ENCODE data around the gene APLP1. TPM values are rescaled to one million over a fixed set of nuclear protein-coding genes. Genes with fewer than 3 reads are reported as not detected.
A peak's percentile ranks its signal among the peaks of the same experiment; 100 is the strongest.

The APLP1 gene
- total and polyA plus RNA-seq, 4 donors = 0.08 to 0.51 (median 0.16) TPM; not detected in 1

- WGBS = 8% methylated on average over 24 of the region's 24 CpGs
- Histone ChIP-seq H3K9ac (ENCODE audit: low read depth in 1 of 2, low read length in 2 of 2) (no peak overlapping the region), H3K4me3 (ENCODE audit: low read depth in 1 of 3, low read length in 3 of 3) (peak overlapping the region in 1 of 3 donors; percentile 6), H3K4me1 (ENCODE audit: control insufficient read depth in 4 of 4, insufficient read depth in 4 of 4, low read length in 3 of 4) (peaks cover 0 to 4% (median 2%) of the 10 kb centered on the region in 4 donors), H3K27me3 (ENCODE audit: control insufficient read depth in 4 of 4, insufficient read depth in 4 of 4, low read length in 3 of 4) (no peaks in the 10 kb centered on the region), H3K9me3 (ENCODE audit: control insufficient read depth in 4 of 4, low read length in 3 of 4) (no peaks in the 10 kb centered on the region), H3K27ac (ENCODE audit: low read depth in 1 of 2, low read length in 2 of 2) (peak overlapping the region; percentile 66 to 78), H3K36me3 (ENCODE audit: control insufficient read depth in 4 of 4, insufficient read depth in 3 of 4, low read depth in 1 of 4, low read length in 3 of 4) (no peaks in the 10 kb centered on the region)
- peak in 1 of 2 donors; percentile 59 for TF ChIP-seq EGR1 (IDR thresholded peaks at IDR 0.05; ENCODE audit: low read depth in 2 of 2)
- TF ChIP-seq, protein P1, sequence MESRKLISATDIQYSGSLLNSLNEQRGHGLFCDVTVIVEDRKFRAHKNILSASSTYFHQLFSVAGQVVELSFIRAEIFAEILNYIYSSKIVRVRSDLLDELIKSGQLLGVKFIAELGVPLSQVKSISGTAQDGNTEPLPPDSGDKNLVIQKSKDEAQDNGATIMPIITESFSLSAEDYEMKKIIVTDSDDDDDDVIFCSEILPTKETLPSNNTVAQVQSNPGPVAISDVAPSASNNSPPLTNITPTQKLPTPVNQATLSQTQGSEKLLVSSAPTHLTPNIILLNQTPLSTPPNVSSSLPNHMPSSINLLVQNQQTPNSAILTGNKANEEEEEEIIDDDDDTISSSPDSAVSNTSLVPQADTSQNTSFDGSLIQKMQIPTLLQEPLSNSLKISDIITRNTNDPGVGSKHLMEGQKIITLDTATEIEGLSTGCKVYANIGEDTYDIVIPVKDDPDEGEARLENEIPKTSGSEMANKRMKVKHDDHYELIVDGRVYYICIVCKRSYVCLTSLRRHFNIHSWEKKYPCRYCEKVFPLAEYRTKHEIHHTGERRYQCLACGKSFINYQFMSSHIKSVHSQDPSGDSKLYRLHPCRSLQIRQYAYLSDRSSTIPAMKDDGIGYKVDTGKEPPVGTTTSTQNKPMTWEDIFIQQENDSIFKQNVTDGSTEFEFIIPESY (IDR thresholded peaks at IDR 0.05) = no peak
- TF ChIP-seq, protein P2, sequence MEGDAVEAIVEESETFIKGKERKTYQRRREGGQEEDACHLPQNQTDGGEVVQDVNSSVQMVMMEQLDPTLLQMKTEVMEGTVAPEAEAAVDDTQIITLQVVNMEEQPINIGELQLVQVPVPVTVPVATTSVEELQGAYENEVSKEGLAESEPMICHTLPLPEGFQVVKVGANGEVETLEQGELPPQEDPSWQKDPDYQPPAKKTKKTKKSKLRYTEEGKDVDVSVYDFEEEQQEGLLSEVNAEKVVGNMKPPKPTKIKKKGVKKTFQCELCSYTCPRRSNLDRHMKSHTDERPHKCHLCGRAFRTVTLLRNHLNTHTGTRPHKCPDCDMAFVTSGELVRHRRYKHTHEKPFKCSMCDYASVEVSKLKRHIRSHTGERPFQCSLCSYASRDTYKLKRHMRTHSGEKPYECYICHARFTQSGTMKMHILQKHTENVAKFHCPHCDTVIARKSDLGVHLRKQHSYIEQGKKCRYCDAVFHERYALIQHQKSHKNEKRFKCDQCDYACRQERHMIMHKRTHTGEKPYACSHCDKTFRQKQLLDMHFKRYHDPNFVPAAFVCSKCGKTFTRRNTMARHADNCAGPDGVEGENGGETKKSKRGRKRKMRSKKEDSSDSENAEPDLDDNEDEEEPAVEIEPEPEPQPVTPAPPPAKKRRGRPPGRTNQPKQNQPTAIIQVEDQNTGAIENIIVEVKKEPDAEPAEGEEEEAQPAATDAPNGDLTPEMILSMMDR (IDR thresholded peaks at IDR 0.05; ENCODE audit: low read depth, low read length, missing input control) = no peak
- peak in 1 of 2 donors; percentile 10 for TF ChIP-seq GABPA (IDR thresholded peaks at IDR 0.05 in 1 of 2, conservative IDR thresholded peaks at IDR 0.05 in 1 of 2)
- peak; percentile 37 for TF ChIP-seq SP1 (IDR thresholded peaks at IDR 0.05)
- DNase-seq (ENCODE audit: low spot score) = peak; percentile 46
Measured at GRCh38 chr19:35903550-35904179, 35.3 kb downstream of the APLP1 start.

DNA sequence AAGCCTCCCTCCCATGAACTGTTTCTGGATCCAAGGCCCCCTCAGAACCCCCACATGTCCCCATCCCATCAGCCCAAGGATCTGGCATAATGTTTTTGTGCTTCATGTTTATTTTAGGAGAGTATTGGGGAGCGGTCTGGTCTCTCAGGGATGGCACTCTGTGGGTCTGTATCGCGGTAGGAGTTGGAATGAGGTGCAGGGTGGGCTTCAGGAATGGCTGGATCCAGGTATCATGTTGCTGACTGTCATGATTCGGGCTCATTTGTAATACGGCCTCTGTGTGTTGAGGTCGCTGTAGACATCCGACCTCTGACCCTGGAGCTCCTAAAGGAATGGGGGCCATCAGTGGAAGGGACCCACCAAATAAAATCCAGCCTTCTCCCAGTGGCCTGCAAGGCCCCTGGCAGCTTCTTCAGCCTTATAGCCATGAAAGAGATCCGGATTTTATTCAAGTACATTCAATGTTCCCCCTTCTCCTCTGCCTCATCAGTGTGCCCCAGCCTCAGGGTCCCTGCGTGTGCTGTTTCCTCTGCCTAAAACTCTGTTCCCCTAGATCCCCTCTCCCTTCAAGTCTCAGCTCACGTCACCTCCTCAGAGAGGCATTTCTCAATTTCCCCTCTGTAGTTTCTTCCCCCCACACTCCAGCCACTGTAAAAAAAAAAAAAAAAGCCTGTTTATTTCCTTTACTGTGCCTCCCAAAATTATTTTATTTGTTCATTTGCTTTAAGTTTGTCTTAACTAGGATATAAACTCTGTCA is 36.1 kb downstream of the APLP1 start:
- H3K36me3 ChIP-seq (ENCODE audit: control insufficient read depth in 4 of 4, insufficient read depth in 3 of 4, low read depth in 1 of 4, low read length in 3 of 4) = no peaks in the 10 kb centered on the region
- H3K9me3 ChIP-seq (ENCODE audit: control insufficient read depth in 4 of 4, low read length in 3 of 4) = no peaks in the 10 kb centered on the region
- H3K9ac ChIP-seq (ENCODE audit: low read depth in 1 of 2, low read length in 2 of 2) = no peak overlapping the region
- TF ChIP-seq, protein P2 (IDR thresholded peaks at IDR 0.05; ENCODE audit: low read depth, low read length, missing input control) = no peak
- no peak for TF ChIP-seq ATF3 (IDR thresholded peaks at IDR 0.05)
- TF ChIP-seq SP1 (IDR thresholded peaks at IDR 0.05) = no peak
- TF ChIP-seq YY1 (IDR thresholded peaks at IDR 0.05) = no peak
- peaks cover 0 to 4% (median 2%) of the 10 kb centered on the region in 4 donors for H3K4me1 ChIP-seq (ENCODE audit: control insufficient read depth in 4 of 4, insufficient read depth in 4 of 4, low read length in 3 of 4)
- DNase-seq (ENCODE audit: low spot score) = no peak
- 88% methylated on average over 10 of the region's 10 CpGs for WGBS
- peak overlapping the region; percentile 66 to 78 for H3K27ac ChIP-seq (ENCODE audit: low read depth in 1 of 2, low read length in 2 of 2)
- no peaks in the 10 kb centered on the region for H3K27me3 ChIP-seq (ENCODE audit: control insufficient read depth in 4 of 4, insufficient read depth in 4 of 4, low read length in 3 of 4)
- no peak overlapping the region for H3K4me3 ChIP-seq (ENCODE audit: low read depth in 1 of 3, low read length in 3 of 3)

Data from liver (tissue), 9 donors.